GM23338 (cell line): ENCODE data around the gene ZBTB7C. TPM values are rescaled to one million over a fixed set of nuclear protein-coding genes. Genes with fewer than 3 reads are reported as not detected.

Experiments
- ATAC-seq: fragments of 200-7000 bp; cut with Tn5 transposase; 3 replicates; pipeline ENCODE4 v1.9.1; 2020
- DNase-seq: peaks from one replicate; pipeline ENCODE4 v3.0.0-alpha.2; 2015; ENCODE audit warnings: low spot score
- H2AFZ ChIP-seq: fragments of 200-600 bp; sonication (generic); 2 replicates; pipeline ENCODE4 v1.8.0; 2016; ENCODE audit warnings: antibody characterized with exemption, mild to moderate bottlenecking, moderate library complexity
- H3F3A ChIP-seq: fragments of 200-600 bp; sonication (generic); replicated peaks from 2 replicates; pipeline ENCODE4 v1.8.0; 2017; ENCODE audit warnings: antibody characterized with exemption, mixed run types, low read depth
- H3K27ac ChIP-seq: fragments of 200-600 bp; sonication (generic); 2 replicates; pipeline ENCODE4 v1.6.1; 2016; ENCODE audit warnings: low read depth
- H3K27me3 ChIP-seq: fragments of 200-600 bp; sonication (generic); 2 replicates; pipeline ENCODE4 v1.8.0; 2016; ENCODE audit warnings: mild to moderate bottlenecking, mixed run types, moderate library complexity; ENCODE audit not compliant: insufficient read depth
- H3K36me3 ChIP-seq: fragments of 200-600 bp; sonication (generic); 2 replicates; pipeline ENCODE4 v1.8.0; 2016; ENCODE audit warnings: mild to moderate bottlenecking; ENCODE audit not compliant: insufficient read depth
- H3K4me1 ChIP-seq: fragments of 200-600 bp; sonication (generic); 2 replicates; pipeline ENCODE4 v1.8.0; 2016; ENCODE audit warnings: mild to moderate bottlenecking, moderate library complexity; ENCODE audit not compliant: insufficient read depth
- H3K4me2 ChIP-seq: fragments of 200-600 bp; sonication (generic); 2 replicates; pipeline ENCODE4 v1.7.1; 2017; ENCODE audit warnings: mixed run types
- H3K4me3 ChIP-seq: fragments of 200-600 bp; sonication (generic); 2 replicates; pipeline ENCODE4 v1.6.1; 2016; ENCODE audit warnings: mixed run types
- H3K79me2 ChIP-seq: fragments of 200-600 bp; sonication (generic); replicated peaks from 2 replicates; pipeline ENCODE4 v1.8.0; 2017; ENCODE audit warnings: mild to moderate bottlenecking; ENCODE audit not compliant: insufficient read depth
- H3K9me2 ChIP-seq: fragments of 200-600 bp; sonication (generic); 2 replicates; pipeline ENCODE4 v1.8.0; 2017; ENCODE audit not compliant: insufficient read depth
- H4K20me1 ChIP-seq: fragments of 200-600 bp; sonication (generic); replicated peaks from 2 replicates; pipeline ENCODE4 v1.8.0; 2017; ENCODE audit warnings: mild to moderate bottlenecking; ENCODE audit not compliant: insufficient read depth
- H3K27ac Mint-ChIP-seq: 2 replicates; pipeline ENCODE4 v1.8.0; 2020; ENCODE audit warnings: inconsistent platforms, mild to moderate bottlenecking, moderate library complexity, mixed read lengths
- H3K27me3 Mint-ChIP-seq: 3 replicates; pipeline ENCODE4 v1.8.0; 2022; ENCODE audit warnings: low read depth, mild to moderate bottlenecking, moderate library complexity, mixed read lengths, inconsistent platforms; ENCODE audit not compliant: insufficient read depth, poor library complexity
- H3K36me3 Mint-ChIP-seq: 3 replicates; pipeline ENCODE4 v1.8.0; 2021; ENCODE audit warnings: low read depth, mild to moderate bottlenecking, inconsistent platforms, moderate library complexity, mixed read lengths
- H3K4me1 Mint-ChIP-seq: 3 replicates; pipeline ENCODE4 v1.8.0; 2020; ENCODE audit warnings: mild to moderate bottlenecking, inconsistent platforms, mixed read lengths
- H3K4me3 Mint-ChIP-seq: 3 replicates; pipeline ENCODE4 v1.8.0; 2021; ENCODE audit warnings: moderate library complexity, mild to moderate bottlenecking, inconsistent platforms, mixed read lengths
- H3K9me3 Mint-ChIP-seq: 3 replicates; pipeline ENCODE4 v1.8.0; 2020; ENCODE audit warnings: moderate library complexity, mild to moderate bottlenecking, inconsistent platforms, mixed read lengths
- polyA plus RNA-seq: library from polyadenylated mRNA; unstranded; fragments of >200 nt; fragmentation: Nextera tagmentation; extraction: Ambion mirVana; gene quantifications from 2 replicates; pipeline ENCODE4 v1.2.1, GENCODE V29; 2016
- total RNA-seq: library from RNA; depleted of rRNA; stranded (reverse); fragments of >200 nt; shearing (Covaris generic); gene quantifications from 2 replicates; pipeline ENCODE4 v1.2.3, GENCODE V29; 2014
- TF ChIP-seq, protein P1 (sequence below): fragments of 250-450 bp; sonication (Bioruptor Pico); IDR thresholded peaks from 2 replicates; pipeline ENCODE4 v1.5.0; 2020; ENCODE audit warnings: mild to moderate bottlenecking, moderate library complexity
- TF ChIP-seq, protein P2 (sequence below), 2 experiments: fragments of 200-600 bp in 1 of 2; sonication (generic) in 1 of 2; conservative IDR thresholded peaks; 2 replicates each; pipeline versions ENCODE4 v1.5.1 to v1.6.1; 2016 to 2017; ENCODE audit warnings: antibody characterized with exemption in 2 of 2, low read depth in 2 of 2, mild to moderate bottlenecking in 2 of 2, moderate library complexity in 1 of 2

The ZBTB7C gene
- total and polyA plus RNA-seq, 2 experiments from 2014 or later = 0.03 to 0.14 TPM

DNA sequence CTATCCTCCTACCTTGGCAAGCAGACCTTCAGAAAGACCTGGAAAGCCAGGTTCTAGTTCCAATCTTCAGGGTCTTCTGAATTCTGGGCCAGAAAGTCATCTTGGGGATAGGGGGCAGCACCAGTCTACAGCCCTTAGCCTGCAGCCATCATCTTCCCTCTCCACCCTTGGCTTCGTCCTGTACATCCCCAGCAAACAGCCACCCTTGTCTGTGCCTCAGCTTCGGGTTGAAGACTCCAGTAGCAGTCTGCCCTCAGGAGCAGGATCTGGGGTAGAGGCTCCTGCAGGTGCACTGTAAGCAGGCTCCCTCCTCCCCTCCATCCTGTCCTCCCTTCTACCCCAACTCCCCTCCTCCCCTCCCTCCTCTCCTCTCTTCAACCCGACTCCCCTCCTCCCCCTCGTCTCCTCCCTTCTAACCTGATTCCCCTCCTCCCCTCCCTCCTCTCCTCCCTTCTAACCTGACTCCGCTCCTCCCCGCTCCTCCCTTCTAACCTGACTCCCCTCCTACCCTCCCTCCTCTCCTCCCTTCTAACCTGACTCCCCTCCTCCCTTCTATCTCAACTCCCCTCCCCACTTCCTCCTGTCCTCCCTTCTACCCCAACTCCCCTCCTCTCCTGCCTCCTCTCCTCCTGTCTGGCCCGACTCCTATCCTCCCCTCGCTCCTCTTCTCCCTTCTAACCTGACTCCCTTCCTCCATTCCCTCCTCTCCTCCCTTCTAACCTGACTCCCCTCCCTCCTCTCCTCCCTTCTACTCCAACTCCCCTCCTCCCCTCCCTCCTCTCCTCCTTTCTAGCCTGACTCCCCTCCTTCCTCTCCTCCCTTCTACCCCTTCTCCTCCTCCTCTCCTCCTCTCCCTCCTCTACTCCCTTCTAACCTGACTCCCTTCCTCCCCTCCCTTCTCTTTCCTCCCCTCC, 388.6 kb downstream of the ZBTB7C start:
- Histone ChIP-seq H3K36me3 (no peaks in the 10 kb centered on the region), H3K79me2 (no peaks in the 10 kb centered on the region), H3K27me3 (no peaks in the 10 kb centered on the region), H3F3A (no peaks in the 10 kb centered on the region), H3K4me1 (peaks cover 6% of the 10 kb centered on the region; the same call in 1 of the 2 replicates), H4K20me1 (no peaks in the 10 kb centered on the region), H3K4me2 (no peak overlapping the region), H3K27ac (no peak overlapping the region), H3K4me3 (no peak overlapping the region), H3K9me2 (no peaks in the 10 kb centered on the region), H2AFZ (no peak overlapping the region)
- H3K36me3 Mint-ChIP-seq = no peaks in the 10 kb centered on the region
- H3K9me3 Mint-ChIP-seq = no peaks in the 10 kb centered on the region
- TF ChIP-seq, protein P1, sequence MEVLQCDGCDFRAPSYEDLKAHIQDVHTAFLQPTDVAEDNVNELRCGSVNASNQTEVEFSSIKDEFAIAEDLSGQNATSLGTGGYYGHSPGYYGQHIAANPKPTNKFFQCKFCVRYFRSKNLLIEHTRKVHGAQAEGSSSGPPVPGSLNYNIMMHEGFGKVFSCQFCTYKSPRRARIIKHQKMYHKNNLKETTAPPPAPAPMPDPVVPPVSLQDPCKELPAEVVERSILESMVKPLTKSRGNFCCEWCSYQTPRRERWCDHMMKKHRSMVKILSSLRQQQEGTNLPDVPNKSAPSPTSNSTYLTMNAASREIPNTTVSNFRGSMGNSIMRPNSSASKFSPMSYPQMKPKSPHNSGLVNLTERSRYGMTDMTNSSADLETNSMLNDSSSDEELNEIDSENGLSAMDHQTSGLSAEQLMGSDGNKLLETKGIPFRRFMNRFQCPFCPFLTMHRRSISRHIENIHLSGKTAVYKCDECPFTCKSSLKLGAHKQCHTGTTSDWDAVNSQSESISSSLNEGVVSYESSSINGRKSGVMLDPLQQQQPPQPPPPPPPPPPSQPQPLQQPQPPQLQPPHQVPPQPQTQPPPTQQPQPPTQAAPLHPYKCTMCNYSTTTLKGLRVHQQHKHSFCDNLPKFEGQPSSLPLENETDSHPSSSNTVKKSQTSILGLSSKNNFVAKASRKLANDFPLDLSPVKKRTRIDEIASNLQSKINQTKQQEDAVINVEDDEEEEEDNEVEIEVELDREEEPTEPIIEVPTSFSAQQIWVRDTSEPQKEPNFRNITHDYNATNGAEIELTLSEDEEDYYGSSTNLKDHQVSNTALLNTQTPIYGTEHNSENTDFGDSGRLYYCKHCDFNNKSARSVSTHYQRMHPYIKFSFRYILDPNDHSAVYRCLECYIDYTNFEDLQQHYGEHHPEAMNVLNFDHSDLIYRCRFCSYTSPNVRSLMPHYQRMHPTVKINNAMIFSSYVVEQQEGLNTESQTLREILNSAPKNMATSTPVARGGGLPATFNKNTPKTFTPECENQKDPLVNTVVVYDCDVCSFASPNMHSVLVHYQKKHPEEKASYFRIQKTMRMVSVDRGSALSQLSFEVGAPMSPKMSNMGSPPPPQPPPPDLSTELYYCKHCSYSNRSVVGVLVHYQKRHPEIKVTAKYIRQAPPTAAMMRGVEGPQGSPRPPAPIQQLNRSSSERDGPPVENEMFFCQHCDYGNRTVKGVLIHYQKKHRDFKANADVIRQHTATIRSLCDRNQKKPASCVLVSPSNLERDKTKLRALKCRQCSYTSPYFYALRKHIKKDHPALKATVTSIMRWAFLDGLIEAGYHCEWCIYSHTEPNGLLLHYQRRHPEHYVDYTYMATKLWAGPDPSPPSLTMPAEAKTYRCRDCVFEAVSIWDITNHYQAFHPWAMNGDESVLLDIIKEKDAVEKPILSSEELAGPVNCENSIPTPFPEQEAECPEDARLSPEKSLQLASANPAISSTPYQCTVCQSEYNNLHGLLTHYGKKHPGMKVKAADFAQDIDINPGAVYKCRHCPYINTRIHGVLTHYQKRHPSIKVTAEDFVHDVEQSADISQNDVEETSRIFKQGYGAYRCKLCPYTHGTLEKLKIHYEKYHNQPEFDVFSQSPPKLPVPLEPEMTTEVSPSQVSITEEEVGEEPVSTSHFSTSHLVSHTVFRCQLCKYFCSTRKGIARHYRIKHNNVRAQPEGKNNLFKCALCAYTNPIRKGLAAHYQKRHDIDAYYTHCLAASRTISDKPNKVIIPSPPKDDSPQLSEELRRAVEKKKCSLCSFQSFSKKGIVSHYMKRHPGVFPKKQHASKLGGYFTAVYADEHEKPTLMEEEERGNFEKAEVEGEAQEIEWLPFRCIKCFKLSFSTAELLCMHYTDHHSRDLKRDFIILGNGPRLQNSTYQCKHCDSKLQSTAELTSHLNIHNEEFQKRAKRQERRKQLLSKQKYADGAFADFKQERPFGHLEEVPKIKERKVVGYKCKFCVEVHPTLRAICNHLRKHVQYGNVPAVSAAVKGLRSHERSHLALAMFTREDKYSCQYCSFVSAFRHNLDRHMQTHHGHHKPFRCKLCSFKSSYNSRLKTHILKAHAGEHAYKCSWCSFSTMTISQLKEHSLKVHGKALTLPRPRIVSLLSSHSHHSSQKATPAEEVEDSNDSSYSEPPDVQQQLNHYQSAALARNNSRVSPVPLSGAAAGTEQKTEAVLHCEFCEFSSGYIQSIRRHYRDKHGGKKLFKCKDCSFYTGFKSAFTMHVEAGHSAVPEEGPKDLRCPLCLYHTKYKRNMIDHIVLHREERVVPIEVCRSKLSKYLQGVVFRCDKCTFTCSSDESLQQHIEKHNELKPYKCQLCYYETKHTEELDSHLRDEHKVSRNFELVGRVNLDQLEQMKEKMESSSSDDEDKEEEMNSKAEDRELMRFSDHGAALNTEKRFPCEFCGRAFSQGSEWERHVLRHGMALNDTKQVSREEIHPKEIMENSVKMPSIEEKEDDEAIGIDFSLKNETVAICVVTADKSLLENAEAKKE = no peak
- TF ChIP-seq, protein P2, sequence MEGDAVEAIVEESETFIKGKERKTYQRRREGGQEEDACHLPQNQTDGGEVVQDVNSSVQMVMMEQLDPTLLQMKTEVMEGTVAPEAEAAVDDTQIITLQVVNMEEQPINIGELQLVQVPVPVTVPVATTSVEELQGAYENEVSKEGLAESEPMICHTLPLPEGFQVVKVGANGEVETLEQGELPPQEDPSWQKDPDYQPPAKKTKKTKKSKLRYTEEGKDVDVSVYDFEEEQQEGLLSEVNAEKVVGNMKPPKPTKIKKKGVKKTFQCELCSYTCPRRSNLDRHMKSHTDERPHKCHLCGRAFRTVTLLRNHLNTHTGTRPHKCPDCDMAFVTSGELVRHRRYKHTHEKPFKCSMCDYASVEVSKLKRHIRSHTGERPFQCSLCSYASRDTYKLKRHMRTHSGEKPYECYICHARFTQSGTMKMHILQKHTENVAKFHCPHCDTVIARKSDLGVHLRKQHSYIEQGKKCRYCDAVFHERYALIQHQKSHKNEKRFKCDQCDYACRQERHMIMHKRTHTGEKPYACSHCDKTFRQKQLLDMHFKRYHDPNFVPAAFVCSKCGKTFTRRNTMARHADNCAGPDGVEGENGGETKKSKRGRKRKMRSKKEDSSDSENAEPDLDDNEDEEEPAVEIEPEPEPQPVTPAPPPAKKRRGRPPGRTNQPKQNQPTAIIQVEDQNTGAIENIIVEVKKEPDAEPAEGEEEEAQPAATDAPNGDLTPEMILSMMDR (conservative IDR thresholded peaks at IDR 0.05; ENCODE audit: low read depth in 2 of 2) = peak in 1 of 2 experiments; percentile 27; a peak in 2 of 4 replicates
- H3K27me3 Mint-ChIP-seq = peaks cover 21% of the 10 kb centered on the region
- ATAC-seq = no peak
- H3K4me1 Mint-ChIP-seq = peaks cover 18% of the 10 kb centered on the region
- no peak for DNase-seq
- no peak overlapping the region for H3K4me3 Mint-ChIP-seq
- no peak overlapping the region for H3K27ac Mint-ChIP-seq
